ENCODE results near the gene LGALS8.

Gene LGALS8

GRCh38 chr1:236590553-236591150 lies 66.9 kb downstream of the LGALS8 start:
- DNase-seq (ENCODE audit: low read depth) = no peak

- DNase-seq (ENCODE audit: low read depth) = no peak
Measured at GRCh38 chr1:236602171-236602570, 78.4 kb downstream of the LGALS8 start.

Data from CMK (cell line).